CD4-positive, alpha-beta T cell (primary cell): ENCODE data around the gene PFAS. TPM values are rescaled to one million over a fixed set of nuclear protein-coding genes. Genes with fewer than 3 reads are reported as not detected.
A peak's percentile ranks its signal among the peaks of the same experiment; 100 is the strongest.

Source experiments
- ATAC-seq: fragments of 200-7000 bp; cut with Tn5 transposase; one replicate; pipeline ENCODE4 v1.10.0; 2022; ENCODE audit warnings: mild to moderate bottlenecking; ENCODE audit not compliant: poor library complexity
- CTCF ChIA-PET: fragments of 350-600 bp; sonication (Branson Sonifier 250); formaldehyde crosslinking; loops from one replicate; lab custom pipeline; 2021; ENCODE audit warnings: antibody characterized with exemption, inconsistent platforms; lab: Charles Lee
- POLR2A ChIA-PET: fragments of 350-600 bp; sonication (Branson Sonifier 250); formaldehyde crosslinking; loops from one replicate; lab custom pipeline; 2021; ENCODE audit warnings: antibody characterized with exemption, inconsistent platforms; lab: Charles Lee
- DNase-seq, 14 experiments: peaks; one replicate each; pipeline ENCODE4 v3.0.0-alpha.2; 2013 to 2020; ENCODE audit warnings: mixed read lengths in 2 of 14
- H3K27ac ChIP-seq, 2 donors: one replicate each; pipeline versions ENCODE4 v1.5.1 to v1.7.0; 2013; ENCODE audit warnings: low read length in 2 of 2, low read depth in 1 of 2, mild to moderate bottlenecking in 1 of 2
- H3K27me3 ChIP-seq, 2 experiments: 1 replicate in 1 of 2; 2 replicates in 1 of 2; pipeline versions ENCODE4 v1.6.1 to v1.7.0; 2013; ENCODE audit warnings: low read length in 2 of 2, control low read depth in 1 of 2, mild to moderate bottlenecking in 1 of 2, moderate library complexity in 1 of 2; ENCODE audit not compliant: insufficient read depth in 2 of 2, control insufficient read depth in 1 of 2
- H3K36me3 ChIP-seq: one replicate; pipeline ENCODE4 v1.6.1; 2013; ENCODE audit warnings: low read length, control low read depth; ENCODE audit not compliant: insufficient read depth
- H3K4me1 ChIP-seq: one replicate; pipeline ENCODE4 v1.6.1; 2013; ENCODE audit warnings: low read length, control low read depth; ENCODE audit not compliant: insufficient read depth
- H3K4me3 ChIP-seq: one replicate; pipeline ENCODE4 v1.5.1; 2013; ENCODE audit warnings: mild to moderate bottlenecking, low read length, moderate library complexity
- H3K9me3 ChIP-seq, 2 experiments: 1 replicate in 1 of 2; 2 replicates in 1 of 2; pipeline versions ENCODE4 v1.6.1 to v1.7.0; 2013; ENCODE audit warnings: low read length in 2 of 2, mild to moderate bottlenecking in 2 of 2, control low read depth in 1 of 2, moderate library complexity in 1 of 2; ENCODE audit not compliant: control insufficient read depth in 1 of 2, insufficient read depth in 1 of 2
- H3K27ac Mint-ChIP-seq: one replicate; pipeline ENCODE4 v1.8.0; 2020; ENCODE audit warnings: mixed read lengths
- H3K27me3 Mint-ChIP-seq: one replicate; pipeline ENCODE4 v1.8.0; 2021; ENCODE audit warnings: mixed read lengths
- H3K36me3 Mint-ChIP-seq: one replicate; pipeline ENCODE4 v1.8.0; 2021; ENCODE audit warnings: low read depth, mixed read lengths
- H3K4me1 Mint-ChIP-seq: one replicate; pipeline ENCODE4 v1.8.0; 2021; ENCODE audit warnings: low read depth, mixed read lengths
- H3K4me3 Mint-ChIP-seq: one replicate; pipeline ENCODE4 v1.8.0; 2020; ENCODE audit warnings: mild to moderate bottlenecking, mixed read lengths
- H3K9me3 Mint-ChIP-seq: one replicate; pipeline ENCODE4 v1.8.0; 2020; ENCODE audit warnings: mixed read lengths
- CTCF ChIP-seq: fragments of 200-600 bp; IDR thresholded peaks from one replicate; pipeline ENCODE4 v1.8.0; 2022; ENCODE audit warnings: antibody characterized with exemption, mild to moderate bottlenecking
- intact Hi-C, 2 experiments: fragments of 100-400 bp; cut with DNase I in 1 of 2; cut with micrococcal nuclease in 1 of 2; formaldehyde crosslinking; loops; one replicate each; pipeline versions ENCODE4 v1.15.1 to v1.9.0; 2023 to 2025; cut with DNase I, micrococcal nuclease
- total RNA-seq, 174 experiments: library from RNA in 2 of 174; stranded (reverse) in 2 of 174; gene quantifications; one replicate each; pipeline ENCODE4 v1.2.3 and lab custom pipeline; 2021 to 2026

The PFAS gene
- total RNA-seq, 2 experiments from 2014 or later, result 22.3 to 23.0 TPM

GRCh38 chr17:8300226-8300625 is 51.1 kb downstream of the PFAS start:
- Histone ChIP-seq H3K4me3 (no peak overlapping the region), H3K27ac (no peak overlapping the region), H3K36me3 (no peaks in the 10 kb centered on the region), H3K9me3 (no peaks in the 10 kb centered on the region), H3K27me3 (no peaks in the 10 kb centered on the region), H3K4me1 (peaks cover 13% of the 10 kb centered on the region)
- Mint-ChIP-seq H3K27ac (peak overlapping the region; percentile 8), H3K27me3 (no peaks in the 10 kb centered on the region), H3K4me1 (peaks cover 13% of the 10 kb centered on the region), H3K9me3 (no peaks in the 10 kb centered on the region), H3K36me3 (no peaks in the 10 kb centered on the region), H3K4me3 (peak overlapping the region; percentile 49)
- DNase-seq, result no peak
- no peak for TF ChIP-seq CTCF
- intact Hi-C loops, result loop anchor here (1.0 to 5.0 kb wide), 9 partner anchors 51 to 388 kb away; partner anchors contain the start of genes PFAS (in 2 of the 2) and CTC1 (in 1 of the 2)
- ChIA-PET CTCF (interaction anchor here (0.9 to 2.1 kb wide), 4 partner anchors 53 to 221 kb away, joined by 3 to 13 read pairs (median 9); no protein-coding TSS in a partner anchor), POLR2A (interaction anchor here (0.7 to 3.3 kb wide), 5 partner anchors 12 to 161 kb away, joined by 3 to 14 read pairs (median 4); partner anchors contain the start of genes CTC1 and RANGRF)
- no peak for ATAC-seq

GRCh38 chr17:8300627-8301242 is 51.6 kb downstream of the PFAS start:
- intact Hi-C loops, result loop anchor here (1.0 to 5.0 kb wide), 9 partner anchors 51 to 388 kb away; partner anchors contain the start of genes PFAS (in 2 of the 2) and CTC1 (in 1 of the 2)
- TF ChIP-seq CTCF, result peak; percentile 81
- peak; percentile 39 to 87 (median 58) for DNase-seq
- ATAC-seq, result peak; percentile 96
- Mint-ChIP-seq H3K4me1 (peaks cover 13% of the 10 kb centered on the region), H3K27me3 (no peaks in the 10 kb centered on the region), H3K36me3 (no peaks in the 10 kb centered on the region), H3K4me3 (peak overlapping the region; percentile 49), H3K9me3 (no peaks in the 10 kb centered on the region), H3K27ac (peak overlapping the region; percentile 8)
- CTCF ChIA-PET, result interaction anchor here (0.6 to 2.1 kb wide), 13 partner anchors 12 to 221 kb away, joined by 3 to 13 read pairs (median 3); partner anchors contain the start of genes AURKB, BORCS6 and RANGRF
- Histone ChIP-seq H3K9me3 (no peaks in the 10 kb centered on the region), H3K36me3 (no peaks in the 10 kb centered on the region), H3K4me3 (no peak overlapping the region), H3K27me3 (no peaks in the 10 kb centered on the region), H3K4me1 (peaks cover 10% of the 10 kb centered on the region), H3K27ac (no peak overlapping the region)
- POLR2A ChIA-PET, result interaction anchor here (0.8 to 3.3 kb wide), 5 partner anchors 53 to 162 kb away, joined by 3 to 14 read pairs (median 4); partner anchors contain the start of gene CTC1

GRCh38 chr17:8310601-8311123 is 61.6 kb downstream of the PFAS start:
- H3K27ac Mint-ChIP-seq, result no peak overlapping the region
- POLR2A ChIA-PET, result no interaction called here
- no peak for TF ChIP-seq CTCF

More at GRCh38 chr17:8310601-8311123, 61.6 kb downstream of the PFAS start:
- DNase-seq (no peak), ATAC-seq (no peak)
- Histone ChIP-seq H3K27me3 (peaks cover 5 to 7% of the 10 kb centered on the region in 2 experiments), H3K4me3 (no peak overlapping the region), H3K9me3 (no peaks in the 10 kb centered on the region), H3K36me3 (no peaks in the 10 kb centered on the region), H3K27ac (no peak overlapping the region), H3K4me1 (peaks cover 3% of the 10 kb centered on the region)
- Mint-ChIP-seq H3K4me3 (no peak overlapping the region), H3K9me3 (no peaks in the 10 kb centered on the region), H3K36me3 (no peaks in the 10 kb centered on the region), H3K27me3 (peaks cover 20% of the 10 kb centered on the region), H3K4me1 (no peaks in the 10 kb centered on the region)
- intact Hi-C loops, result no loop called here
- CTCF ChIA-PET, result no interaction called here
